ENCODE data around the gene ZC3H7B.

DNA sequence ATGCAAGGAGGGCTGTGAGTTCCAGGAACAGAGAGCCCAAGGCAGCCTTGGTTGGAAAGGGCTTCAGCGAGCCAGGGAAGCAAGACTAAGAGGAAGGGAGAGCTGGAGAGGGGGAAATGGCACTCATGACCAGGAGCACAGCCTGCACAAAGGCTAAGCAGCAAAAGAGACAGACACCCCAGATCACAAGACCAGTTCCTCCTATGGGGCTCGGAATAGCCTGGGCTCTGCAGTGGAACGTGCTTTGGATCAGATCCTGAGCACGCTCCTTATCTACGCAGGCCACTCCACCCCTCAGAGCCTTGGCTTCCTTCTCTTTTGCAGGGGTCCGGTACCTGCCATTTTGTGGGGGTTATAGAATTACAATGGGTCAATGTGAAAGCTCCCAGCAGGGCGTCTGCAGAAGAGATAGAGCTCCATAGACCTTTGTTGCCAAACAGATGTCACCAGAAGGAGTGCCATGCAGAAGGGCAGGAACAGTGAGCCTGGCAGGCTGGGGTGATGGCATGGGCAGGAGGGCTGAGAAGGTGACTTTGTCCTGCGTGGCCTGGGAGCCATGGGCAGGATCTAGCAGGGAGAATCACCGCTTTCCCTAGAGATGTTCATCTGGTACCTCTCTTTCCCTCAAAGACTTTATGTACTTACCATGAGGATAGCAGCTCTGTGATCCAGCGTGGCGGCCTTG lies 33.8 kb downstream of the ZC3H7B start:
- TF ChIP-seq, protein P1, sequence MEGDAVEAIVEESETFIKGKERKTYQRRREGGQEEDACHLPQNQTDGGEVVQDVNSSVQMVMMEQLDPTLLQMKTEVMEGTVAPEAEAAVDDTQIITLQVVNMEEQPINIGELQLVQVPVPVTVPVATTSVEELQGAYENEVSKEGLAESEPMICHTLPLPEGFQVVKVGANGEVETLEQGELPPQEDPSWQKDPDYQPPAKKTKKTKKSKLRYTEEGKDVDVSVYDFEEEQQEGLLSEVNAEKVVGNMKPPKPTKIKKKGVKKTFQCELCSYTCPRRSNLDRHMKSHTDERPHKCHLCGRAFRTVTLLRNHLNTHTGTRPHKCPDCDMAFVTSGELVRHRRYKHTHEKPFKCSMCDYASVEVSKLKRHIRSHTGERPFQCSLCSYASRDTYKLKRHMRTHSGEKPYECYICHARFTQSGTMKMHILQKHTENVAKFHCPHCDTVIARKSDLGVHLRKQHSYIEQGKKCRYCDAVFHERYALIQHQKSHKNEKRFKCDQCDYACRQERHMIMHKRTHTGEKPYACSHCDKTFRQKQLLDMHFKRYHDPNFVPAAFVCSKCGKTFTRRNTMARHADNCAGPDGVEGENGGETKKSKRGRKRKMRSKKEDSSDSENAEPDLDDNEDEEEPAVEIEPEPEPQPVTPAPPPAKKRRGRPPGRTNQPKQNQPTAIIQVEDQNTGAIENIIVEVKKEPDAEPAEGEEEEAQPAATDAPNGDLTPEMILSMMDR (optimal IDR thresholded peaks at IDR 0.05 in 1 of 3, IDR thresholded peaks at IDR 0.05 in 1 of 3, conservative IDR thresholded peaks at IDR 0.05 in 1 of 3; ENCODE audit: extremely low read depth in 1 of 3, insufficient read depth in 2 of 3, low read length in 3 of 3) = no peak
- no peak for TF ChIP-seq EZH2 (IDR thresholded peaks at IDR 0.05; ENCODE audit: low read length)

Data from keratinocyte (primary cell).